GM19193 (cell line): ENCODE results near the gene DTX3L.

ENCODE experiments used
- POLR2A ChIP-seq: IDR thresholded peaks from 4 replicates; pipeline ENCODE4 v1.6.1; 2011; ENCODE audit not compliant: insufficient read depth, insufficient read length; ENCODE audit errors: extremely low read depth

Gene DTX3L

DNA sequence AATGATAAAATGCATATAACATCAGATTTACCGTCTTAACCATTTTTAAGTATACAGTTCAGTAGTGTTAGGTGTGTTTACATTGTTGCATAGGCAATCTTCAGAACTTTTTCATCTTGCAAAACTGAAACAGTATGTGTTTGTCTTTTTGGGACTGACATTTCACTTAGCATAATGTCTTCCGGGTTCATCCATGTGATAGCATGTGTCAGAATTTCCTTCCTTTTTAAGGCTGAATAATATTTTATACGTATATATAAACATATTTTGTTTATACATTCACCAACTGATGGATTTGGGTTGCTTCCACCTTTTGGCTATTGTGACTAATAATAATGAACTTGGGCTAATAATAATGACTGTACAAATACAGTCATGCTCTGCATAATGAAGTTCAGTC is 16.3 kb downstream of the DTX3L start:
- no peak for TF ChIP-seq POLR2A

DNA sequence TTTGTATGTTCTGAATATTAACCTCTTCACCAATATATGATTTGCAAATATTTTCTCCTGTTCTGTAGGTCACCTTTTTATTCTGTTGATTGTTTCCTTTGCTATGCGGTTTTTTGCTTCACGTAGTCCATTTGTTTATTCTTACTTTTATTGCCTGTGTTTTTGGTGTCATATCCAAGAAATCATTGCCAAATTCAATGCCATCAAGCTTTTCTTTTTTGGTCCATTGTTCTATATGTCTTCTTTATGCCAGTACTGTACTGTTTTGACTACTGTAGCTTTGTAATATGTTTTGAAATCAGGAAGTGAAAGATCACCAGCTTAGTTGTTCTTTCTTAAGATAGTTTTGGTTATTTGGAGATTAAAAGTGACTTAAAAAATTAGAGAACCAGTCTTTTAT is 17.5 kb downstream of the DTX3L start:
- TF ChIP-seq POLR2A = no peak

DNA sequence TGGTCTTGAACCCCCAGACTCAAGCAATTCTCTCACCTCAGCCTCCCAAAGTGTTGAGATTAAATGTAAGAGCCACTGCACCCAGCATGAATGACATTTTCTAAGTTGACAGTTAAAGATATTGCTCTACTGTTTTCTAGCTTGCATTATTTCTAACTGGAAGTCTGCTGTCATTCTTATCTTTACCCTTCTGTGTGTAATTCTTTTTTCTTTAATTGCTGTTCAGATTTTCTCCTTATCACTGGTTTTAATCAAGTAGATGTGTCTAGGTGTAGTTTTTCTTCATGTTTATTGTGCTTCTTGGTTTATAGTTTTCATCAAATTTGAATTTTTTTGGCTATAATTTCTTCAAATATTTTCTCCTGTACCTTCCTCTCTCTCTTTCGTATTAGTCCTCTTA is 18.3 kb downstream of the DTX3L start:
- no peak for TF ChIP-seq POLR2A

DNA sequence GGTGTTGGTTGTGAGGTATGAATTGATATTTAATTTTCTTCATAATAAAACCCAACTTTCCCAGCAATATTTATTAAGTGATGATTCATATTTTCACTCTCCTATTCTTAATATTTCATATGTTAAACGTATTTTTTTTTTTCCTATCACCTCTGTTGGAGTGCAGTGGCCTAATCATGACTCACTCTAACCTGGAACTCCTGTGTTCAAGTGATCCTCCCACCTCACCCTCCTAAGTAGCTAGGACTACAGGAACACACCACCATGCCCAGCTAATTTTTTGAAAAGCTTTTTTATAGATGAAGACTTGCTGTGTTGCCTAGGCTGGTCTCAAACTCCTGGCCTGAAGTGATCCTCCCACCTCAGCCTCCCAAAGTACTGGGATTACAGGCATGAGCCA is 22.0 kb downstream of the DTX3L start:
- TF ChIP-seq POLR2A = no peak

DNA sequence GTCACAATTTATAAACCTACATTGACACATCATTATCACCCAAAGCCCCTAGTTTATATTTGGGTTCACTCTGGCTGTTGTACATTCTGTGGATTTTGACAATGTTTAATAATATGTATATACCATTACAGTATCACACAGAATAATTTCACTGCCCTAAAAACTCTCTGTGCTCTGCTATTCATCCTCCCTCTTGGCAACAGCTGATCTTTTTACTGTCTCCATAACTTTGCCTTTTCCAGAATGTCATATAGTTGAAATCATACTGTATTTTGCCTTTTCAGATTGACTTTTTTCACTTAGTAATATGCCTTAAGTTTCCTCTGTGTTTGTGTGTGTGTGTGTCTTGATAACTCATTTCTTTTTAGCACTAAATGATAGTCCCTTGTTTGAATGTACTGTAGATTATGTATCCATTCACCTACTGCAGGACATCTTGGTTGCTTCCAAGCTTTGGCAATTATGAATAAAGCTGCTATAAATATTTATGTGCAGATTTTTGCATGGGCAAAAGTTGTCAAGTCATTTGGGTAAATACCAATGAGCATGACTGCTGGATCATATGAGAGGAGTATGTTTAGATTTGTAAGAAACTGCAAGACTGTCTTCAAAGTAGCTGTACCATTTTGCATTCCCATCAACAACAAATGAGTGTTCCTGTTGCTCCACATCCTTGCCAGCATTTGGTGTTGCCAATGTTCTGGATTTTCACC is 22.8 kb downstream of the DTX3L start:
- TF ChIP-seq POLR2A = no peak

DNA sequence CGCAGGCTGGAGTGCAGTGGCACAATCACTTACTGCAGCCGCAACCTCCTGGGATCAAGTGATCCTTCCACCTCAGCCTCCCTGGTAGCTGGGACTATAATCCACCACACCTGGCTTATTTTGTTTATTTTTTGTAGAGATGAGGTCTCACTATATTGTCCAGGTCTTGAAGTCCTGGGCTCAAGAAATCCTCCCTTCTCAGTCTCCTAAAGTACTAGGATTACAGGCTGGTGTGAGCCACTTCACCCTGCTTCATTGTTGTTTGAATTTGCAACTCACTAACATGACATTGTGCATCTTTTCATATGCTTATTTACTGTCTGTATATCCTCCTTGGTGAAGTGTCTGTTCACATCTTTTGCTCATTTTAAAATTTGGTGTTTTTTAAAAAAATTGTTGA is 23.4 kb downstream of the DTX3L start:
- no peak for TF ChIP-seq POLR2A

DNA sequence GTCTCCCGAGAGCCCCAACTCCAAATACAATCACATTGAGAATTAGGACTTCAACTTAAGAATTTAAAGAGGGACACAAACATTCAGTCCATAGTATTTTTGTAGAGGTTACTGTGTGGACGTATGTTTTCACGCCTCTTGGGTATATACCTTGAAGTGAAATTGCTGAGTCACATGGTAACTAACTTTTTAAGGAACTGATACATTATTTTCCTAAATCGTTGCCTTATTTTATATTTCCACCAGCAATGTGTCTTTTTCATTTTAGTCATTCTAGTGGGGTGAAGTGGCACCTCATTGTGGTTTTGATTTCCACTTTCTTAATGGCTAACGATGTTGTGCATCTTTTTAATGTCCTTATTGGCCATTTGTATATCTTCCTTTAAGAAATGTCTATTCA is 25.2 kb downstream of the DTX3L start:
- no peak for TF ChIP-seq POLR2A

DNA sequence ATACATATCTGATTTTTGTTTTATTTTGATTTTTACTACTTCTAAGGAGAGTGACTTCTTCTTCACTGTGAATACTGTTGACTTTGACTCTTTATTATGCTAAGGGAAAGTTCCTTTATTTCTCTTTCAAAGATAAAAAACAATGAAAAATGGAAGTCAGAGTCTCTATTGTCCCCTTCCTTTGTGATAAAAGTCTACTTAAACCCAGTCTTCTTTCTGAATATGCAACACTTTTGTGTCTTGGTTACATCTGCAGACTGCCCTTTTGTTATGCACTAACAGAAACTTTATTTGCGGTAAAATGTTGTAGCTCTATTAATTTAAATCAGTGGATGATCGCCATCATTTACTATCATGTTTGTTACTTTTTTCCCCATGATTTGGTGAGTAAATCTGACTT is 26.5 kb downstream of the DTX3L start:
- TF ChIP-seq POLR2A = no peak

DNA sequence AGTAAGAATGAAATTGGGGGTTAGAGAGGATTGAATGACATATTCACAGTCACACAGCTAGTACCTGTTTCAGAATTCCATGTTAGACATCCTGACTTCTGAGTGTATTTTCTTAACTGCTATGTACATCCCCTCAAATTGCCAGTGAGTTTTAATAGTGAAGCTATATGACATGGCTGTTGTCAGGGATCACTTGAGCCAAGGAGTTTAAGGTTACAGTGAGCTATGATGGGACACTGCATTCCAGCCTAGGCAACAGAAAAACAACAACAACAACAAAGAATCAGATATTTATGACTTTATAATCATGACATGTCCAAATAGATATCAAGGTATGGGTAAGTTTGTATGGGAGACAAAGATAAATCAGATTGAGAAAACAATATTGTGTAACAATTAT is 29.9 kb downstream of the DTX3L start:
- no peak for TF ChIP-seq POLR2A

DNA sequence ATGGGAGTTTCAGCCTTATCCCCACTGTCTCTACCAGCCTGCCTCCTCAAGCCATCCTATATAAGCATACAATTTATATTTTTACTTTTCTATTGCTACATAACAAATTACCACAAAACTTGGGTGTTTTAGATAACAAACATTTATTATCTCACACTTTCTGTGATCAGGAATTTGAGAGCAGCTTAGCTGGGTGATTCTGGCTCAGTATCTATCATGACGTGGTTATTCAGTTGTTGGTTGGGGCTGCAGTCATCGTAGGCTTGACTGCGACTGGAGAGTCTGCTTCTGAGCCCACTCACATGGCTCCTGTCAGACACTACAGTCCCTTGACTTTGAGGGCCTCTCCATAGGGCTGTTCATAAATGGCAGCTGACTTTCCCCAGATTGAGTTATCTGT is 34.0 kb downstream of the DTX3L start:
- no peak for TF ChIP-seq POLR2A

DNA sequence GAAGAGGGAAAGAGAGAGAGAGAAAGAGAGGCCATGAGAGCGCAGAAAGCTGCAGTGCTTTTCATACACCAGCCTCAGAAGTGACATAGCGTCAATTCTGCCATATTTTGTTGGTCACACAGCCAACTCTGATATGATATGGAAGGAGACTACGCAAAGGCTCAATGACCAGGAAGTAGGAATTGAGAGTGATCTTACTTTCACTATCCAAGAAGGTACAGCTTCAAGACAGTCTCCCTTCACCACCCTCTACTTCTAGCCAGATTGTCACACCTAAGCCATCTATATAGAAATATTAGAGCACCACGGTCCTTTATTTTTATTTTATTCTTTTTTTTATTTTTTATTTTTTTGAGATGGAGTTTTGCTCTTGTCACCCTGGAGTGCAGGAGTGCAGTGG is 34.4 kb downstream of the DTX3L start:
- no peak for TF ChIP-seq POLR2A

DNA sequence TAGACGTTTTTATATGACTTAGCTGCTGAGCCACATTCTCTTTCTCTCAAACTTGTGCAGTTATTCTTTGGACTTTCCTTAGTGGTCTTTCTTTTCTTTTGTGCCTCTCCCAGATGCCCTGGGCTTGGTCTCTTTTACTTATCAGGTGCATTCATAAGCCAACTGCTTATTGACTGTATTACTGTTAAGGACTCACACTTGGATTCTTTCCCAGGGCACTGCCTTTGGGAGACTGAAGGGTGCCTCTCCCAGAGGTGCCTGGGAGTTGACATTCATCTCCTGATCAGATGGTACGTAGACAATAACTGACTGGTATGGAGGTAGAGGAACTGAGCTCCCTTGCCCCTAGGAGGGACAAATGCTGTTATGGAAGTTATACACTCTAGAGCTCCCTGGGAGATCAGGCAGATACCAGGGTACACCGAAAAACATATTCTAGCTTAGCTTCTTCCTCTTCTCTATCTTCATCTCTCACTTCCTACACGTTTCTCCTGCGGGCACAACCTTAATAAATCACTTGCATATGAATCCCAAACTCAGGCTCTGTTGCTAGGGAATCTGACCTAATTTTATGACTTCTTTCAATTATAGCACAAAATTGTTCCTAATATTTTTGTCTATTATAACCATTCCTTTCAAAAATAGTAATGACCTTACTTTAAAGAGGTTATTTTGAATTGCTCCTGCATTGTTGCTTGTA is 38.0 kb downstream of the DTX3L start:
- no peak for TF ChIP-seq POLR2A

DNA sequence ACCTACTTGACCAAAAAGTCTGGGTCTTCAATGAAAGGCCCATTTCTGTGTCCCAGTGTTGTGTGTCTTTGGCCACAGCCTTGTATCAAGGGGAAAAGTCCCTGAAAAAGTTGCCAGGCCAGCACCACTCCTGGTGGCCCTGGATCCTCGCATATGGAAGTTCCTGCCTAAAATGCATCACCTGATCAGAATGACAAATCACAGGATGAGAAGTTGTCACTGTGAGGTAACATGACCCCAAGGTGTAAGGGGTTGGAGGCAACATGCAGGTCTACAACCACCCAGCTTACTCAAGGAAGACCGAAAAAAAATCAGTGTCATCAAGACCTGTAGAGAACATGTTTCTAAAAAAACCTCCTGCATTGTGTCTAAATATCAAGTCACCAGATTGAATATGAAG is 38.9 kb downstream of the DTX3L start:
- TF ChIP-seq POLR2A = no peak

DNA sequence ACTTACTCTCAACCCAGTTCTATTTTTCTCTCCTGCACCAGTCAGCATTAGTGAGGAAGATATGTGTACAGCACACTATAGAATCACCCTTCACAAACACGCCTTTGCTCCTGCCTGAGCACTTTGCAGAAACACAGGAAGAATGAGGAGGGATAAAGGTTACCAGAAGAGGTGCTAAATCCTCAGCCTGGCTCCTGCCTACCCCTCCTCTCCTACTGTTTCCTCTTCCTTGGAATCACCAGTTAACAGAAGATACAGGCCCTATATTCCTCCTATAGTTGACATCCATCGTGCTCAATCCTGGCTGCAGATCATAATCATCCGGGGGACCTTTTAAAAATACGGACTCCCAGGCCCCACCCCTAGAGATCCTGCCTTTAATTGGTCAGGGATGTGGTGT is 42.2 kb downstream of the DTX3L start:
- TF ChIP-seq POLR2A = no peak

DNA sequence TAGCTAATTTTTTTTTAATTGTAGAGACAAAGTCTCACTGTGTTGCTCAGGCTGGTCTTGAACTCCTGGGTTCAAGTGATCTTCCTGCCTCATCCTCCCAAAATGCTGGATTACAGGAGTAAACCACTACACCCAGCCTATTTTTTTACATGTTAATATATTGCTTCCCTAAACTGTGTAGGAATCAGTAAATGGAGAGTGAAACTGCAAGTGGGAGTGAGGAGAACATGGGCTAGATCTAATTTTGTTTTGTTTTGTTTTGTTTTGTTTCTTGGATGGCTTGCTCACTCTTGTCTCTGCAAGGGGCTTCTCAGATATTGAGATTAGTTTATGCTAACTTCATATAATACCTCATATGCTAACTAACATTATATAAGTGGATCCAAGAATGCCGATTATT is 44.8 kb downstream of the DTX3L start:
- TF ChIP-seq POLR2A = no peak

DNA sequence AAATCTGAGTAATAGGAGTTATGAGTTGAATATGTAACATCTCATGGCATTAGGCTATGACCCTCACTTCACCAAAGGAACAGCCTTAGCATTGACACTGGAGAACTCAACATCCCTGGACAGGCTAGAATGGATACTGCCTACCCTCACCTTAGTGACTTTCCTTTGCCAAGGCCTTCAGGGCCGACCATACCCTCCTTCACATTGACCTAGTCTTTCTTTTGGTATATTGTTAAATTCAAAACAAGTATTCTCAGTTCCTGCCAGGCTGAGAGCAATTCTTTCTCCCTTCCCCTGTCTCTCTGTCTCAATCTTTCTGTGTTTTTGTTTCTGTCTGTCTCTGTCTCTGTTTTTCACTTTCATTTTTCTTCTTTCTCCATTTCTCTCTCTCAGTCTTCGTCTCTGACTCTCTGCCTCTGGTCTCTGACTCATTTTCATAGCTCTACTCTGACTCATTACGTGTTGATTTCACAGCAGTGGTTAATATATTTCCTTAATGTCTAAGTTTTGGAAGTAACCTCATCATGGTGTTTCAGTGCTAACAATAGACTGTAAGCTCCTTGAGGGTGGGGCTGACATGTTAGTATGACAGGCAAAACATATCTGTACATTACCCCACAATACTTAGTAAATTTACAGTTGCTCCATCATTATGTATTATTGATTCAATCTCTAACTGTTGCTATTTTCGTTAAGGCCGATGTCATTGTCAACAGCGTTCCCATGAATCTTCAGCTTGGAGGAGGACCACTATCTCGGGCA is 45.8 kb downstream of the DTX3L start:
- TF ChIP-seq POLR2A = no peak
